Activated T-cell treated with anti-CD3 and anti-CD28 coated beads, Interleukin-2, amount 50 U/mL, for 4 hours (primary cell): ENCODE results near the gene MUC6. TPM values are rescaled to one million over a fixed set of nuclear protein-coding genes. Genes with fewer than 3 reads are reported as not detected.

Experiments
- ATAC-seq, 2 donors: fragments of 200-7000 bp; cut with Tn5 transposase; one replicate each; pipeline ENCODE4 v1.10.0; 2021
- DNase-seq: peaks from one replicate; pipeline ENCODE4 v3.0.0-alpha.2; 2020
- H3K27me3 Mint-ChIP-seq: one replicate; pipeline ENCODE4 v1.8.0; 2021; ENCODE audit warnings: low read depth, mixed read lengths
- H3K36me3 Mint-ChIP-seq: one replicate; pipeline ENCODE4 v1.8.0; 2022; ENCODE audit warnings: mixed read lengths; ENCODE audit not compliant: insufficient read depth
- H3K4me1 Mint-ChIP-seq: one replicate; pipeline ENCODE4 v1.8.0; 2021; ENCODE audit warnings: low read depth, mixed read lengths
- H3K4me3 Mint-ChIP-seq: one replicate; pipeline ENCODE4 v1.8.0; 2021; ENCODE audit warnings: mild to moderate bottlenecking, moderate library complexity, mixed read lengths
- H3K9me3 Mint-ChIP-seq: one replicate; pipeline ENCODE4 v1.8.0; 2021; ENCODE audit warnings: mixed read lengths
- total RNA-seq, 3 donors: library from RNA; stranded (reverse); gene quantifications; one replicate each; pipeline ENCODE4 v1.2.1, GENCODE V29; 2021

The MUC6 gene
- total RNA-seq, 3 donors from 2014 or later = 0.30 TPM; not detected in 2

DNA sequence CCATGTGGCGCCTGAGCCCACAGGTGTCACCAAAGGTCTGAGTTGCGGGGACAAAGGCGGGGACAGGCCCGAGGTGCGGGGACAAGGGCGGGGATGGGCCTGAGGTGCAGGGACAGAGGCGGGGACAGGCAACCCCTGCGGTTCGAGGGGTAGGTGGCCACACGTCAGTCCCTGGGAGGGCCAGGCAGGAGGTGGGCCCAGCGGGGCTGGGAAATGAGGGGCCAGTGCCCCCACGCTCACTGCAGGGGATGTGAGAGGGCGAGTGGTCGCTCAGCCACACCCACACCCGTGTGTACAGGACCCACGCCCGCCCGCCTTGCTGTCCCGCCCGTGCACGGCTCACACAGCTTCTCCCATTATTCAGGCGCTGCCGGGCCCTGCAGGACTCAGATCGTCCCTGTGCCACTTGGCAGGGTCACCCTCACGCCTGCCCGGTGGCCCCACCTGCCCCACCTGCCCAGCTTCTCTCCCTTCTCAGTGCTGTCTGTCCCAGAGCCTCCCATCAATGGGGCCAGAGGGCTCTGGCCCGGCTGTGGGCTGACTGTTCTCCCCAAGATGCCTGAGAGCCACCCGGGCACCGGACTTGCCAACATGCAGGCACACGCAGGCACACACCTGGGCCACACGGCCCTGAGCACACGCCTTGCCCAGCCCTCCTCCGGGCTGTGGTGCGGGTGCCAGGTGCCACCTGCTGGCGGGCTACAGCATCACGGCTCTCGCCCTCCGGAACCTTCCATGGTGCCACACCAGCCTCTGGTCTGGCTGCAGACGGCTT lies 14.2 kb upstream of the MUC6 start:
- H3K36me3 Mint-ChIP-seq = no peaks in the 10 kb centered on the region
- H3K4me1 Mint-ChIP-seq = peaks cover 2% of the 10 kb centered on the region
- peak; percentile 99 for ATAC-seq
- peaks cover 25% of the 10 kb centered on the region for H3K27me3 Mint-ChIP-seq
- DNase-seq = peak; percentile 68
- H3K9me3 Mint-ChIP-seq = no peaks in the 10 kb centered on the region
- H3K4me3 Mint-ChIP-seq = no peak overlapping the region

DNA sequence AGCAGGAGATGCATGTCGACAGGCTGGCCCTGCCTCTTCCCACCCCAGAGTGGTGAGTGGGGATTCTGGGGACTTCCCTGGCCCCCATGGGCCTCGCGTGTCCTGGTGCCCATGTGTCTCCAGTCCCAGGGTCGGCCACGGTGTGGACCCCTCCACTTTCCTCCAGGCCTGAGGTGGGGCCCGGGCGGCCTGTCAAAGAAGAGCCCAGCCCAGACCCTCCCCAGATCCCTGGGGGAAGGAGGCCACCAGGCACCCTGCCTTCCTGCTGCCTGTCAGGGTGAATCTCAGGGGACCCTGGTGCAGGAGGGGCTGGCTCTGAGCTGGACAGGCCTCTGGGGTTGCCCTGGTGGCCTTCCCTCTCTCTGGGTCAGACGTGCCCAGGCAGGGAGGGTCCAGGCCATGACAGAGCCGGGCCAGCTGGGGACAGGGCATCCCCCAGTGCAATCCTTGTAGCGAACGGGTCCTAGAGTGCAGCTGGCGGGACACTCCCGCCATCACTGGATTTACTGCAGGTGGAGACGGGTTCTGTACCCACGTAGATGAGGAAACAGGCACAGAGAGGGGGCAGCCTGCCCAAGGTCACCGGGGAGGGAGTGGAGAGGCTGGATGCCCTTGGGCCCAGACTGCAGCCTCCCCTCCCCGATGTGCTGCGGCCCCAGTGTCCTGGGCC lies 13.5 kb upstream of the MUC6 start:
- DNase-seq (no peak), ATAC-seq (no peak)
- Mint-ChIP-seq H3K27me3 (peaks cover 25% of the 10 kb centered on the region), H3K4me3 (no peak overlapping the region), H3K4me1 (peaks cover 2% of the 10 kb centered on the region), H3K36me3 (no peaks in the 10 kb centered on the region), H3K9me3 (no peaks in the 10 kb centered on the region)

DNA sequence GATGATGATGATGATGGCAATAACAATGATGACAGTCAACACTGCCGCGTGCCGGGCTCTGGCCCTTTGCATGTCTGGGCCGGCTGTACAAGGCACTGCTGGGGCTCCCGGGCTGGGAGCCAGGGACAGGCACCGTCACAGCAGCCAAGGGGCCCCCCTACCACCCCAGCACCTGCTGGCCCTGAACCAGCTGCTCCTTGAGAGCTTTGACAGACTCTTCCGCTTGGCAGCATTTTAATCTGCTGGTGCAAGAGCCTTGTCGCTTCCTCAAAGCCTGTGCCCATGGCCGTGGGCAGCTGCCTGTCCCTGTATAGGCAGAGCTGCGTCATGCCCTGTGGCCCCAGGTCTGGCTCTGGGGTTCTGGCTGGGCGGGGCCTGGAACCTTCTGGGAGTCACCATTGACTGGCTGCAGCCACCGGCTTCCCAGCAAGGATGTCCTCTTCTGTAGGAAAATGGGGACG lies 12.9 kb upstream of the MUC6 start:
- peaks cover 30% of the 10 kb centered on the region for H3K27me3 Mint-ChIP-seq
- H3K4me3 Mint-ChIP-seq = no peak overlapping the region
- DNase-seq (no peak), ATAC-seq (no peak)
- H3K4me1 Mint-ChIP-seq = peaks cover 2% of the 10 kb centered on the region
- H3K36me3 Mint-ChIP-seq = no peaks in the 10 kb centered on the region
- no peaks in the 10 kb centered on the region for H3K9me3 Mint-ChIP-seq

DNA sequence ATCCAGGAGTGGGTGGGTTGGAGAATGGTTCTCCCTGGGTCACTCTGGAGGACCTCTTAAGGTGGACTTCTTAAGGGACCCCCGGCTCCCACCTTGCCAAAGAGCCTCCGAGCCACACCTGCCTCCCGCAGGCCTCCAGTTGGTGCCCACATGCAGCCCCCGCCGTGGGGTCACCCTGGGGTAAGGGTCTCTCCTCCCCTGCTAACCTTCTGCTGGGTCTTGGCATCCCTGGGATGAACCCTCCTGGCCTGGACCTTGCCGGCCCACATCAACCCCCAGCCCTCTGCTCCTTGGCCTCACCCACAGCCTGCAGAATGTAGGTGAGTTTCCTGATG lies 12.5 kb upstream of the MUC6 start:
- ATAC-seq = no peak
- no peaks in the 10 kb centered on the region for H3K36me3 Mint-ChIP-seq

DNA sequence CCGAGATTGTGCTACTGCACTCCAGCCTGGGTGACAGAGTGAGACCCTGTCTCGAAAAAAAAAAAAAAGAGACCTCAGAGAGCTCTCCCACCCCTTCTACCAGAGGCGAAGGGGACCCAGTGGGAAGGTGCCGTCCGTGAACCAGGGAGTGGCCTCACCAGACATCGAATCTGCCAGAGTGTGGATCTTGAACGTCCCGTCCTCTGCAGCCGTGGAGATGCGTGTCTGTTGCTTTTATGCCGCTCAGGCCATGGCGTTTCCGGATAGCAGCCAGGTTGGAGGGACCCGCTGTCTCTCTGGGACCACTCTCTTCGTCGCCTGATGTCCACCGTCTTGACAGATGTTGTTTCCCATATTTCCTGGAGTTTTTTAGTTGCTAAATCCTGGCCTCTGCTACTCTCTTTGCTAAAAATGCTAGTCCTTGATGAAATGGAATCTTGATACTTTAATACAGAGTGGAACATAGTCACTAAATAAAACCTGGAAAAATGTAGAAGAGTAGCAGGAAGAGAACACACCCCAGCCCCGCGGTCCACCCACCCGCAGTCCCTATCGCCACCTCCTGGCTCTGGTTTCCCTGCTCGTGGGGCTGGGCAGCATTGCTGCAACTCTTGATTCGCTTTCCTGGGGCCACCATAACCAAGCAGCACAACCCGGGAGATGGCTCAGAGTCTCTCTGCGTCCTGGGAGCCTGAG lies 12.0 kb upstream of the MUC6 start:
- H3K4me1 Mint-ChIP-seq = peaks cover 2% of the 10 kb centered on the region
- H3K36me3 Mint-ChIP-seq = no peaks in the 10 kb centered on the region
- ATAC-seq = no peak
- H3K9me3 Mint-ChIP-seq = no peaks in the 10 kb centered on the region
- peaks cover 30% of the 10 kb centered on the region for H3K27me3 Mint-ChIP-seq
- no peak for DNase-seq
- no peak overlapping the region for H3K4me3 Mint-ChIP-seq

More for the DNA sequence above, 12.5 kb upstream of the MUC6 start:
- no peak for DNase-seq
- Mint-ChIP-seq H3K4me3 (no peak overlapping the region), H3K4me1 (peaks cover 2% of the 10 kb centered on the region), H3K9me3 (no peaks in the 10 kb centered on the region), H3K27me3 (peaks cover 30% of the 10 kb centered on the region)

DNA sequence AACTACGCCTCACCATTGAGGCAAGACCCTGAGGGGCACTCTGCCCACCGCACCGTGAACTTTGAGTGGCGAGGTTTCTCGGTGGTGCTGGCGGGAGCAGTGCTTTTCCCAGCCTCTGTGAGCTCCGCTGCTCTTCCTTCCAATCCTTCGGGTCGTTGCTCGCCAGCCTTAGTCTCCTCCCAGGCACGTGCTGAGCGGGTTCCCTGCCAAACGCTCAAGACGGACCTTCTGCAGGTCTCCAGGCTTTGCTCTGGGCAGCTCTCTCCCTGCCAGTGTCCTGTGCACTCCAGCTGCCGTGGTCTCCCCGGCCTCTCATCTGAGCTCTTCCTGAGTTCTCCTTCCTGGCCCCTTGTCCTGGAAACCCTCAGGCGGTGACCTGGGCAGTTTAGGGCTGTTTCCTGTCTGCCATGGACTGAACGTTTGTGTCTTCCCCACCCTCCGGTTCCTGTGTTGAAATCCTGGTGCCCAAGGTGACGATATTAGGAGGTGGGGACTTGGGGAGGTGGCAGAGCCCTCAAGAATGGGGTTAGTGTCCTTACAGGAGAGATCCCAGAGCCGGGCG lies 11.2 kb upstream of the MUC6 start:
- DNase-seq = no peak
- Mint-ChIP-seq H3K4me1 (peaks cover 2% of the 10 kb centered on the region), H3K36me3 (no peaks in the 10 kb centered on the region), H3K27me3 (peaks cover 30% of the 10 kb centered on the region), H3K9me3 (no peaks in the 10 kb centered on the region), H3K4me3 (no peak overlapping the region)
- no peak for ATAC-seq

DNA sequence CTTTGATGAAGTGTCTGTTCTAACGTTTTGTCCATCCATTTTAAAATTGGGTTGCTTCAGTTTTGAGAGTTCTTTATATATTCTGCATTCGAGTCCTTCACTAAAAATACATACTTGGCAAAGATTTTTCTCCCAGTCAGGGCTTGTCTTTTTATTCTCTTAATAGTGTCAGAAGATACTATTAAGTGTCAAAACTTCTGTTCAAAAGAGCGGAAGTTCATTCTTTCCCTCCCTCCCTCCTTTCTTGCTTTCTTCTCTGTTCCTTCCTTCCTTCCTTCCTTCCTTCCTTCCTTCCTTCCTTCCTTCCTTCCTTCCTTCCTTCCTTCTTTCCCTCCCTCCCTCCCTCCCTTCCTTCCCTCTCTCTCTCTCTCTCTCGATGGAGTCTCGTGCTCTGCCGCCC lies 7.6 kb upstream of the MUC6 start:
- H3K9me3 Mint-ChIP-seq = no peaks in the 10 kb centered on the region
- H3K4me3 Mint-ChIP-seq = no peak overlapping the region
- no peaks in the 10 kb centered on the region for H3K4me1 Mint-ChIP-seq
- no peaks in the 10 kb centered on the region for H3K36me3 Mint-ChIP-seq
- DNase-seq (no peak), ATAC-seq (no peak)
- H3K27me3 Mint-ChIP-seq = peaks cover 20% of the 10 kb centered on the region

DNA sequence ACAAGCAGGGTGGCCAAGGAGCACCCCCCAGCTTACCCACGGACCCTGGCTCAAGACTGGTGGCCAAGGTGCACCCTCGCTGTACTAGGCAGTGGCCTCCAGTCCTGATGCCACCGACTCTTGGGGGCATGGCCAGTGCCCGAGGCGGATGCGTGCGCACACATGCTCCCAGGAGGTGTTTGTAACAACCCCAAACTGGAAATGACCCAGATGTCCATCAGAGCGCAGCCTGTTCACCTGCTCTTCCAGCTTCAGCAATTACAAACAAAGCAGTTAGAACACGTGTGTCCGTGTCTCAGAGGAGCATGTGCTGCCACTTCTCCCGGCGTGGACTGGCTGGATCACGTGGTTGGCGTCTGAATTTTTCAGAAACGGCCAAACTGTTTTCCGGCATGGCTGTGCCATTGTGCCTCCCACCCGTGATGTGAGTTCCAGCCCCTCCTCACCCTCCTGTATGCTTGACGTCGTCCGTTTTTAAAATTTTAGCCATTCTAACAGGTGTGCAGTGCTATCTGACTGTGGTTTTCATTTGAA lies 7.1 kb upstream of the MUC6 start:
- Mint-ChIP-seq H3K4me1 (no peaks in the 10 kb centered on the region), H3K9me3 (no peaks in the 10 kb centered on the region), H3K27me3 (peaks cover 20% of the 10 kb centered on the region), H3K36me3 (no peaks in the 10 kb centered on the region), H3K4me3 (no peak overlapping the region)
- DNase-seq (peak; percentile 1), ATAC-seq (no peak)

DNA sequence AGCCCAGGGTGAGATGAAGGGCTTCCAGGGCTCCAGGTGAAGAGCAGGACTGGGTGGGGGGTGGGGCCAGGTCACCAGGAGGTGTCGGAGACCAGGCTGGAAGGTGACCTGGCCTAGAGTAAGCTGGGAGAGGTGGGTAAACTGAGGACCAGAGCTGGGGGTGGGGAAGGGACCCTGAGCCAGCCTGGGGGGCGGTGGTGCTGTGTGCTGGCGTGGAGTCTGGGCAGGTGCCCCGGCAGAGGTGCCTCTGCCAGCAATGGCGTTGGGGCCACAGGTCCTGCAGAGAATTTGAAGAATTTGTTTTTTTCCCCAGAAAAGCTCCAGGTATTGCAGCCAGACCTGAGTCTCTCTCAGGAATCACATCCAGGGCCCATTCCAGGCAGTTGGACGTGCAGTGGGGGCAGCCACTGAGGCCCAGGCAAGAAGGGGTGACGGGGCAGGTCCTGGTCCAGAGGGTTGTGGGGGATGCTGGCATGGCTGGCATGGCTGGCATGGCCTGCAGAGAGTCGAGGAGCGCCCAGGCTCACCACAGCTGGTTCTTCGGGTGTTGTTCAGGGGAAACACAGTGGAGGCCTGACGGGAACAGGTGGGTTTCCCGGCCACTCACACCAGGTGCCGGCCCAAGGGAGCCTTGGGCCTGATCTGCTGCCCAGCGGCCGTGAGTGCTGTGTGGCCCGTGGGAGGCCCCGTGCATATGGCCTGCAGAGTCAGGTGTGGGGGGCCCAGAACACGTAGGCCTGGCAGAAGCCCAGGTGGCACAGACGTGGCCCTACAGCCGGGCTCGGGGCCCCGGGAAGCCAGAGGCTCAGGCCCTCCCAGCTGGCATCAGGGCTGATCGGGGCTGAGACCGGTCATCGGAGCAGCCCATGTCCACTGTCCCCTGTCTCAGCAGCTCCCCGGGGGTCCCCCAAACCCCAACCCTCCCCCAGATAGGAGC lies 6.4 kb upstream of the MUC6 start:
- no peaks in the 10 kb centered on the region for H3K9me3 Mint-ChIP-seq
- H3K4me1 Mint-ChIP-seq = no peaks in the 10 kb centered on the region
- H3K27me3 Mint-ChIP-seq = peaks cover 17% of the 10 kb centered on the region
- ATAC-seq (no peak), DNase-seq (peak; percentile 3)
- no peak overlapping the region for H3K4me3 Mint-ChIP-seq
- H3K36me3 Mint-ChIP-seq = no peaks in the 10 kb centered on the region

DNA sequence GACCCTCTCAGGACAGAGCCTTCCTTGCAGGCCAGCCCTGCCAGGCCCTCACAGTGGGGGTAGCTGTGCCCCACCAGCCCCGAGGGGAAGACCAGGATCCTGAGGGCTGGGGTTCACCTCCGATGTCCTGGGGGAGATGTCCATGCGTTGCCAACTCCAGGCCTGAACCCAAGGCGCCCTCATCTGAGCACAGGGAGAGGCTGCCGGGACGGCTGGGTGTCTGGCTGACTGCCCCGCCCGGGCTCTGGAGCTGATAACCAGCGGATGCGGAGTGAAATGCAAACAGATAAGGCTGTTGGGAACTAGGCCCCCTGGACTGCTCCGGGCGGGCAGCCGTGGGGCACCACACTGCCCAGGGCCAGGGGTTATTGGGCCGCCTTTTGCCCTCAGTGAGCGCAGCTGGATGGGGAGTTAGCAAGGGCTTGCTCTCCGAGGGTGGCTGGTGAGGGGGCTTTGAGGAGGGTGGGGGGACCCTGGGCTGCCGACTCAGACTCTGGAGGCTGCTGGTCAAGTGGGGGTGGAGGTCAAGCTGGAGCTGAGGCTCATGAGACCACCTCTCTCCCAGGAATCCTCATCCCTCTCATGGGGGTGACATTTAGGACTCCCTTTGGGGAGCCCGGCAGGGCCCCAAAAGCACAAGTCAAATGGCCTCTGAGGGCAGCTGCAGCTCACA lies 5.6 kb upstream of the MUC6 start:
- Mint-ChIP-seq H3K36me3 (no peaks in the 10 kb centered on the region), H3K4me1 (no peaks in the 10 kb centered on the region), H3K27me3 (peaks cover 11% of the 10 kb centered on the region), H3K9me3 (no peaks in the 10 kb centered on the region), H3K4me3 (no peak overlapping the region)
- DNase-seq (no peak), ATAC-seq (no peak)

DNA sequence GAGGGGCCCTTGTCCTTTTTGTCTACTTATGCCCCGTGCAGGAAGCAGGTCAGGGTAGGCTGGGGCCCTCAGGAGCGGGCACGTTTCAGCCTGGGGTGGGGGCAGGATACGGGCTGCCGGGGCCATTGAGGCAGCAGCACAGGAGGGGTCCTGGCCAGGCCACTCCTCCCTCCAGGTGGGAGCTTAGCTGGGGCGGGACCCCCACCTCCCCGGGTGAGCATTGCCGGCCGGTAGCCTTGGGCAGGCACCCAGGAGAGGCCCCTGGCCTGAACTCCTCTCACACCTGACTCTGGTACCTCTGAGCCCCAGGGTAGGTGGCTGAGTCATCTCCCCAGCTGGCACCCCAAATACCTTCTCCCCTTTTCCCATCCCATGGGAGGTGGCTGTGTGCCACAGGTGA lies 5.0 kb upstream of the MUC6 start:
- Mint-ChIP-seq H3K36me3 (no peaks in the 10 kb centered on the region), H3K4me1 (no peaks in the 10 kb centered on the region), H3K4me3 (no peak overlapping the region), H3K27me3 (peaks cover 11% of the 10 kb centered on the region), H3K9me3 (no peaks in the 10 kb centered on the region)
- DNase-seq (no peak), ATAC-seq (no peak)

DNA sequence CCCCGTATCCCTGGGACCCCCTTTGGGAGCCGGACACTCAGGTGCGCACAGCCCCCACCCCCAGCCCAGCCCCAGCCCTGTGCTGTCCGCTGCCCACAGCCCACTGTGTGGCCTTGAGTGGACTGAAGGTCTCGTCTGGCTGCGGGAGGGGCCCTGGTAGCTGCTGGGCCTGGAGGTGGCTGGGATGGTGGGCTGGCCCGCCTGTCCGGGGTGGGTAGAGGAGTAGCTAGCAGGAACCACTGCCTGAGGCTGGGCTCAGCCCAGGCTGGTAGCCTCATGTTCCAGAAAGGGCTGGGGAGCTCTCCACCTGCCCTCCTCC lies 4.6 kb upstream of the MUC6 start:
- ATAC-seq = no peak
- no peaks in the 10 kb centered on the region for H3K4me1 Mint-ChIP-seq
- DNase-seq = no peak
- no peak overlapping the region for H3K4me3 Mint-ChIP-seq
- H3K9me3 Mint-ChIP-seq = no peaks in the 10 kb centered on the region
- H3K36me3 Mint-ChIP-seq = no peaks in the 10 kb centered on the region
- peaks cover 11% of the 10 kb centered on the region for H3K27me3 Mint-ChIP-seq

DNA sequence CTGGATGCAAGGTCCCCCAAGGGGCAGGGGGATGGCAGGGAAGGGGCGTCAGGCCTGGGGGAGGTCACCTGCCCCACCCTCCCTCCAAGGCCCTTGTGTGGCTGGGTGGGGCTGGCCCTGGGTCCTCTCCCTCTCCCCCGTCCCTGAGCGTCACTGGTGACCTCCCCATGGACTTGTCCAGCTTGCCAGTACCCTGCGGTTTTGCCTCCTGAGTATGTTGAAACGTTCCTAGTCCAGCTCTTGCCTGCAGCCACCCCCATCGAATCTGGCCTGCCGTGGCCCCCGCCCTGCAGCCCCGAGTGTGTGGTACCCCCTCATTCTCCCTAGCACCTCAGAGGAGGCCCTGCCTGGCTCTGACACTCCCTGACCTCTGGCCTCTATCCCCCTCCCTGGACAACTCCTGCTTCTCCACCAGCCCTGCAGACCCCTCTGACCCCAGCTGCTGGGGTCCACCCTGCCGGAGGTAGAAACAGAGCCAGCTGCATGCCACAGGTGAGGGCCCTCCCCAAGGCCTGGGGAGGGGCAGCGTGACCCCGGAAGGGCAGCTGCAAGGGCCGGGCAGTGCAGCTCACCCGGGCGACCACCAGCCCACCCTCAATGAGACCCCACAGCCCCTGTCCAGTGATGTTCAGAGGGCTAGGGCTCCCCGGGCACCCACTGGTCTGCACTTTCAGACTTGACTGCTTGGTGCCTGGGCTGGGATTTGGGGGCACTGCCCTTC lies 4.1 kb upstream of the MUC6 start:
- peaks cover 11% of the 10 kb centered on the region for H3K27me3 Mint-ChIP-seq
- H3K4me1 Mint-ChIP-seq = no peaks in the 10 kb centered on the region
- no peaks in the 10 kb centered on the region for H3K36me3 Mint-ChIP-seq
- ATAC-seq (no peak), DNase-seq (no peak)
- H3K9me3 Mint-ChIP-seq = no peaks in the 10 kb centered on the region
- no peak overlapping the region for H3K4me3 Mint-ChIP-seq
